Urothelium cell line (cell line): ENCODE measurements around the gene TMEM25.
"Not testable (repeated sequence)": the region's sequence is repeated elsewhere in the genome, so short reads cannot be mapped to it uniquely, and the experiment has no call there.

Source experiments
- DNase-seq: peaks from one replicate; pipeline ENCODE4 v3.0.0; 2011; ENCODE audit warnings: low spot score, mixed read lengths
- FAIRE-seq: peaks from 2 replicates; lab custom pipeline; 2011; peaks lifted over from hg19 to GRCh38; lab: Jason Lieb, UNC

Gene TMEM25

GRCh38 chr11:118531597-118532084 lies 649 bp downstream of the TMEM25 start:
- FAIRE-seq: no peak

GRCh38 chr11:118532091-118532490 lies 1.1 kb downstream of the TMEM25 start:
- DNase-seq: no peak
- FAIRE-seq: no peak

More at GRCh38 chr11:118531597-118532084, 649 bp downstream of the TMEM25 start:
- peak; percentile 17 for DNase-seq

GRCh38 chr11:118532852-118533768 lies 2.1 kb downstream of the TMEM25 start:
- DNase-seq (no peak), FAIRE-seq (no peak)

- FAIRE-seq (no peak), DNase-seq (no peak)
These were observed 3.1 kb downstream of the TMEM25 start for GRCh38 chr11:118533769-118534729.

GRCh38 chr11:118535261-118535660 lies 4.3 kb downstream of the TMEM25 start:
- no peak for DNase-seq
- FAIRE-seq: no peak

GRCh38 chr11:118536726-118537125 lies 5.7 kb downstream of the TMEM25 start:
- FAIRE-seq (no peak), DNase-seq (no peak)

GRCh38 chr11:118537409-118537980 lies 6.5 kb downstream of the TMEM25 start:
- DNase-seq (no peak), FAIRE-seq (no peak)

GRCh38 chr11:118544010-118544646 lies 13.1 kb downstream of the TMEM25 start:
- FAIRE-seq (no peak), DNase-seq (no peak)

GRCh38 chr11:118544647-118545010 lies 13.6 kb downstream of the TMEM25 start:
- FAIRE-seq (no peak), DNase-seq (no peak)

GRCh38 chr11:118545533-118545932 lies 14.5 kb downstream of the TMEM25 start:
- no peak for FAIRE-seq
- DNase-seq: no peak

GRCh38 chr11:118547132-118547531 lies 16.1 kb downstream of the TMEM25 start:
- DNase-seq (no peak), FAIRE-seq (no peak)

- DNase-seq: no peak
- FAIRE-seq: no peak
These were observed 21.3 kb downstream of the TMEM25 start for GRCh38 chr11:118552341-118552740.

GRCh38 chr11:118560806-118561205 lies 29.8 kb downstream of the TMEM25 start:
- FAIRE-seq (no peak), DNase-seq (no peak)

- no peak for DNase-seq
- FAIRE-seq: no peak
These were observed 34.1 kb downstream of the TMEM25 start for GRCh38 chr11:118565051-118565450.

GRCh38 chr11:118569670-118570069 lies 38.7 kb downstream of the TMEM25 start:
- FAIRE-seq (no peak), DNase-seq (no peak)

GRCh38 chr11:118570787-118571186 lies 39.8 kb downstream of the TMEM25 start:
- DNase-seq: no peak
- no peak for FAIRE-seq

GRCh38 chr11:118571701-118572060 lies 40.7 kb downstream of the TMEM25 start:
- FAIRE-seq, DNase-seq: not testable (repeated sequence)

GRCh38 chr11:118572061-118572980 lies 41.3 kb downstream of the TMEM25 start, which contains the start of gene ARCN1:
Gene ARCN1, plus strand, starts transcription at chr11:118572409. Its CDS starts 139 bp downstream, at chr11:118572548.
- peak; percentile 79 for DNase-seq
- FAIRE-seq: no peak

- no peak for FAIRE-seq
These were observed 42.1 kb downstream of the TMEM25 start for GRCh38 chr11:118572981-118573550.

More at GRCh38 chr11:118572981-118573550, 42.1 kb downstream of the TMEM25 start:
- no peak for DNase-seq
